NCI-H345 treated with DMSO at 0.1 percent for 48 hours (cell line): Measurements from ENCODE around the gene PROB1.
A peak's percentile ranks its signal among the peaks of the same experiment; 100 is the strongest.
"Not testable (repeated sequence)": the region's sequence is repeated elsewhere in the genome, so short reads cannot be mapped to it uniquely, and the experiment has no call there.

Experiments
- DNase-seq: peaks from one replicate; lab custom pipeline; 2025; ENCODE audit not compliant: unreplicated experiment; lab: John Stamatoyannopoulos, UW

PROB1 gene

GRCh38 chr5:139413963-139414362, 19.1 kb upstream of the PROB1 start:
- DNase-seq, result no peak

DNA sequence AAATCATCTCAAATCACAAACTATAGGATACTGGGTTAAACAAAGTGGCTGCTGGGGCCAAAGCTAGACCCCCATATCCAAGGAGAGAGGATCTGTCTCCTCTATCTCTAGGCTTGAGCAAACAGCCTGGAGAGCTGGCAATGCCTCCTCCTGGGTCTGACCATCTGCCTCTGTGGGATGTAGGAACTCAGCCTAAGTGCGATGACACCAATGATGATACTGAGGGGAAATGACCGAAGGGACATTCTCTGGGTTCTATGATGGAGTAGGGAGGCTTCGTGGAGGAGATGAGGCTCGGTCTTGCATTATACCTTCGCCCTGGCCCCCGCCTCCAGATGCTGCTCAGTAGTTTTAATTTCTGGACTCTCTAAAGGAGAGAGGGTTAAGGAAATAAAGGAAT, 18.2 kb upstream of the PROB1 start:
- DNase-seq, result no peak

DNA sequence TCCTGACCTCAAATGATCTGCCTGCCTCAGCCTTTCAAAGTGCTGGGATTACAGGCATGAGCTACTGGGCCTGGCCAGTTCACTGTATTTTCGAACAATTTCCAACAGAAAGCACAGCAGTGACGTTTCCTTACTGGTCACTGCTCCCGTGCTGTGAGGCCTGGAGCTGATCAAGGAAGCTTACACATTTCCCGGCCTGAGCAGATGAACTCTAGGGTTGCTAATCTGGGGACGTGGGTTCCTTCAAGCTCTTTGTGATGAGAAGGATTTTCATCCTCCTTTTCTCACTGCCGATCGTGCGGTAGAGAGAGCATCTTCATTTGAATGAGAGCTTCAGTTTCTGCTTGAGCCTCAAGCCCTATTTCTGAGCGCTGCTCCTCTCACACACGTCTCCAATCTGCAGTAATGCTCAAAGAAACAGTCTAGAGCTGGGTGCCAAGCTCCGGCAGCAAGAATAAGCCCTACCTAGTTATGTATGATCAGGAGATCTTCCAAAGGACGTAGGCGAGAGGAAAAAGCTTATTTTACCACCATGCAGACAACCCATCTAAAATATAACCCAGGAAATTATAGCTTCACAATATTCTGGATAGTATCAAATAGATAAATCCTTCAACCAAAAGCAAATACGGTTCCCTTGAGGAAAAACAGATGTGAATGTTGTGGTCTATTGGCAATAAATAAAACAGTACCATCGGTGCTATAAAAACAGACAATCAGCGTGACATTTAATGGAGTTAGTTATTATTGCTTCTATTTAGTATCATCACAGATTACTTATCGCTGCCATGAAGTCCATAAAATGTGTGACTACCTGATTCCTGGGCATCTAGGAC, 16.3 kb upstream of the PROB1 start:
- no peak for DNase-seq

DNA sequence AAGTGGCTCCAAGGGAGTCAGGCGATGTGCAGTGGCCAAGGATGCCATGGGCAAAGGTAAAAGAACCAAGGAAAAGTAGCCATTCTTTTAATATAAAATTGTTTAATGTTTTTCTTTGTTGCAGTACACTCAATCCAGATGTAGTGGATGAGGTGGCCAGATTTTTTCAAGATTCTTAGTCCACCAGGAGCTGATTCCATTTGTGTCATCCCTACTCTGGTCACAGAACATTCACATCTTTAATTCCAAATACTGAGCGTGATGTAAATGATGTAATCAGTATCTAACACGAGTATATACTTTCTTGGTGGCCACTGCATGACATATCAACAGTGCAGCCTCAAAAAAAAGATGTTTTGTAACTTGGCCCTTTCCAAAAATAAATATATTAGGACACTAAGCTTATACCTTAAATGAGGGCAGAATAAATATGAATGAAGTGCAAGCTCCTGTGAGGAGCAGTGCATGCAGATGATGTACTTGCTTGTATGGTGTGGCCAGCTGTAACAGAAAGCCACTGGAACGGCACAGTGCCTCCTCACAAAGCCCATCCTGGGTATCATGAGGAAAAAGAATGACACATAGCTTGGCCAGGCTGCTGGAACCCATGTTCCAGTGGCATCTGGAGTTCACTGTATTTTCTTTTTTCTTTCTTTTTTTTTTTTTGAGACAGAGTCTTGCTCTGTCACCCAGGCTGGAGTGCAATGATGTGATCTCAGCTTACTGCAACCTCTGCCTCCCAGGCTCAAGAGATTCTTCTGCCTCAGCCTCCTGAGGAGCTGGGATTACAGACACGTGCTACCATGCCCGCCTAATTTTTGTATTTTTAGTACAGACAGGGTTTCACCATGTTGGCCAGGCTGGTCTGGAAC, 15.5 kb upstream of the PROB1 start:
- DNase-seq, result no peak

- DNase-seq, result not testable (repeated sequence)
These were observed 14.2 kb upstream of the PROB1 start for GRCh38 chr5:139409116-139409515.

- no peak for DNase-seq
These were observed 13.3 kb upstream of the PROB1 start for GRCh38 chr5:139408191-139408590.

- DNase-seq, result no peak
These were observed 12.6 kb upstream of the PROB1 start for GRCh38 chr5:139407517-139407916.

DNA sequence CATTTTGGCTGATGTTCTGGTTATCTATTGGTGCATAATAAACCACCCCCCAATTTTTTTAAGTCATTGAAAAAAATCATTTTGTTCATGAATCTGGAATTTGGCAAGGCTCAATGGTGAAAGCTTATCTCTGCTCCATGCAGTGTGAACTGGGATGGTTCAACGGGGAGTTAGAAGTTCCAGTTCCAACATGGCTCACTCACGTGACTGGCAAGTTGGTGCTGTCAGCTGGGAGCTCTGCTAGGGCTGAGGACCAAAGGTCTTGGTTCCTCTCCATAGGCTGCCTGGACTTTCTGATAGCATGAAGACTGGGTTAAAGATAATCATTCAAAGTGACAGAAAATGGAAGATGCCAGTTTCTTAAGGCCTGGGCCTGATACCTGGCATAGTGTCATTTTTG, 12.1 kb upstream of the PROB1 start:
- DNase-seq, result no peak

GRCh38 chr5:139404484-139404840, 9.6 kb upstream of the PROB1 start:
- no peak for DNase-seq

DNA sequence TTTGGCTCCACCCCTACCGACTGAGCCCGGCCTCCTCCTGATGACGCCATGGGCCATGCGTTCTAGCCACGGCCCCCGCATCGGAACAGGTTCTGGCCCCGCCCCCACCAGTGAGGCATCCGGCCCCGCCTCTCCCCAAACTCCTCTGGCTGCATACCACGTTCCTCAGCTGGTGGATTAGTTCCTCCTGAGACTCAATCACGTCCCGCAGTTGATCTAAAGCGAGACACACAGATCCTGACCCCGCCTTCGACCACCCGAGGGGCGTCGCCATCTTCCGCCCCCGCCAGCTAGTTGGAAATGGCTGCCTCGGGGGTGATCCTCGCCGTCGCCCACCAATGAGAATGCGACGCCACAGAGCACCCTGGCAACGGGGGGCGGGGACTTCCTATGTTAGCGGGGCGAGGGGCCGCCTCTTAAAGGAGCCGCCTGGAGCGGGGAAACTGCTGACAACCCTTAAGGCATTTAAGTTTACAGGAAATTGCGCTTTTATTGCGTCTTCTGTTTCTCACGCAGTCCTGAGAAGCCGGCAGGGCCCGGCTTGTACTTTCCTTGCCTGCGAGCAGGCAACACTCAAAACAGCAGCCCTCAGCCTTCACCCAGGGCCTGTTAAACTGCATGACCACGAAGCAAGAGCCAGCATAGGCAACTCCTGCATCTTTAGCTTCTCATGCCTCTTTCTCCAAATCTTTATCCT, 9.0 kb upstream of the PROB1 start, which contains the start of gene SPATA24:
TSS of gene SPATA24 (minus strand) at position 303 of the 697 bp plus-strand sequence. CDS start at position 274, 29 bp downstream.
- DNase-seq, result peak; percentile 97

GRCh38 chr5:139403418-139403786, 8.5 kb upstream of the PROB1 start:
- DNase-seq, result no peak

- no peak for DNase-seq
These were observed 7.8 kb upstream of the PROB1 start for GRCh38 chr5:139402561-139403158.

DNA sequence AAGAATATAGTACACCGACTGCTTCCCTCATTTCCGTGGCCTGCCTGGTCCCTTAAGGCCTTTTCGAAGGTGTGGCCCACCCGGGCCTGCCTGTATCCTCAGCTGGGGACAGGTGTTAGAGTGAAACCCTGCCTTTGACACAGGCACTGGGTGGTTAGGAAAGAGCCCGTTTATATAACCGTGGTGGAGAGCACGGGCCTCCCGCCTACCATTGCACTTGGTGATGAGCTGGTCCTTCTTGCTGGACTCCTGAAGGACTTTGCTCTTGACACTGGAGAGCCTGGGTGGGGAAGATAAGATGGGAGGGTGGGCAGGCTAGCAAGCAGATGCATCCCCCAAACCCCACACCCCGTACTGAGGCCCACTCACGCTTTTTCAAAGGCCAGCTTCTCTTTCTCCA, 6.6 kb upstream of the PROB1 start:
- no peak for DNase-seq

DNA sequence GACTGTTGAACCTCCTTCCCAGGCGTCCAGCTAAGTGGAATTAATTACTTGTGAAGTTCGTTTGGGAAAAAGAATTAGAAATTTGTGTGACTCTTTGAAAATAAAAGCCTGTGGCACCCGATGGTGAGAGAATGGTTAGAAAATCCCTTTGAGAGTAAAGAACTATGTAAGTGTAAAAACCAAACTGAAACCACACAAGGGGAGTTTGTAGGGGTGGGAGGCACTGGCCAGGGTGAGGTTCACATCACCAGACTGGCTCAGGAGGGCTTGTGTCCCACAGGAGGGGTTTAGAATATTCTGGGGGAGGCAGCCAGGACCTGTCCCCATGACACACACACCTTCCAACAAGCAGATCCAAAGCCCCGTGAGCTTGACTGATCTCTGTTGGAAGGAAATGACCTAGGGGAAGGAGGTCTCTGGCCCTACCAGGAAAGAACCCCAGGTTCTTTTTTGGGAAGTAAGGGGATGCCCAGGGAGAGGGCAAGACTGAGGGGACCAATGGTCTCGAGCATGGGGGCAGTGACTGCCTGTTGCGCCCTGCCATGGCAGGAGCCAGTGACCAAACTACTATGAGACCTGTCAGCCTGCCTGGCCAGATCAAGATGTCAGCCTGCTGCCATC, 4.7 kb upstream of the PROB1 start:
- DNase-seq, result no peak

DNA sequence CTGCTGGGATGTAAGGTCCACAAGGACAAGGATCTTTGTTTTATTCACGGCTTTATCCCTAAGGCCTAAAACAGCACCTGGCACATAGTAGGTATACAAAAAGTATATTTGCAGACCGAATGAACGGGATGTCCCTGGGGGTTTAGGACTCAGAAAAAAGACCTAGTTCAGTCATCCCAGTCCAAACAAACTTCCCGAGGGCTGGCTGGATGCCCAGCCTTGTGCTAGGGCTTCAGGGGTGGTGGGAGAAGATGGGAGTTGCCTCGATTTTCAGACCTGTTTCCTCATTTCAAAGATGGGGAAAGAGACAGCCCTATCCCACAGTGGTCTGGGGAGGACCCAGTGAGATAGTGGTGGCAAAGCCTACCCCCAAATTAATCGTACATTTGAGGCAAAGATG, 3.0 kb upstream of the PROB1 start:
- DNase-seq, result no peak

GRCh38 chr5:139396691-139397090, 1.8 kb upstream of the PROB1 start:
- DNase-seq, result no peak

DNA sequence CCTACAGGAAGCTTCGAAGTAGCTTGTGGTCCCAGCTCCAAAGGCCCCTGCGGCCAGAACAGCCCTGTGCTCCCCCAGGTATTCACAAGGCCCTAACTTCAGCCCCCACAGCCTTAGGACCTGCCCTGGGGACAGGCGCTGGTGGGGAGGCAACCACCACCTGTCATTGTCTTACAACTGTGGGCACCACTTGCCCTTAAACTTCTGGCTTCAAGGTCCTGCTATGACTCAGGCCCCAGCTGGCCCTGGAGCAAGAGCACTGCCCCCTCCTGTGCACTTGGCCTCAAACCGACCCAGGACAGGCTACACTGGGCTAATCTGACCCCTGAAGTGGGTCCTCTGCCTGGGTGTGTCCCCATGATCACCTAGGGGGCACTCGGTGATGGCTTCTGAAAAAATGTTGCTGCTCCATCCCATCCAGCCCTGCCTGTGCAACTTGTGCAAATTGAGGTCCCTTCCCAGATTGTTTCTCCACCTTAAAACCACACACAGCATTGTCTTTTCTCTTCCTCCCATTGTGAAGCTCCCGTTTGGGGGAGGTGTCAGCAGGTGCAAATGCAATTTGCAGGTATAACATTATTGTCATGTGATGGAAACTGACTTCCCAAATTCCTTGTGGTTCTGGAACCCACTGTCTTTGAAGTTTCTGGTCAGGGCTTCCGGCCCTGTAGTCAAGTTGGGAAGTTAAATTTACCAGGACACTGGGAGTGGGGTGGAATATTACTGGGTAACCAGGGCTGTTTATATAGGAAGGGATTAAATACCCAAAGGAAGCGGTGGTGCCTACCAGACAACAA, 1.1 kb upstream of the PROB1 start:
- DNase-seq, result no peak

DNA sequence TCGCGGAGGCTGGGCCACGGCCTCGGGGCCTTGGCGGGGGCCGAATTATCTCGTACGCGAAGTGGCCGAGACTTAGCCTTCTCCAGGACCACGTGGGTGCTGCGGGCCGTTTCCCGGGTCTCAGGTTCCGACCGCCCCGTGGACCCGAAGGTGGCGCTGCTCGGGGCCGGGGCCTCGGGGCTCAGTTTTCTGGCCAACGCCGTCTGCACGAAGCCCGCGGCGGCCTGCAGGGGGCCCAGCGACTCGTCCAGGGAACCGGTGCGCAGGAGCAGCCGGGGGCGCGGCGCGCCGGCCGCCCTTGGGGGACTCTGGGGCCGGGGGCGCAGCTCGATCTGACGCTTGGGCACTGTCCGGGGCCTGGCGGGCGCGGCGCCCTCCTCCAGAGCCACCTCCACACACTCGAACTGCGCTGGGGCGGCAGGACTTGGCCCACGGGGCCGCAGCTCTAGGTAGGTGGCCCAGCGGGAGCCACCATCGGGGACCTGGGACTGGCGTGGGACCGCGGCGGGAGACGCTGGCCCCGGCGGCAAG, 716 bp downstream of the PROB1 start:
- no peak for DNase-seq

DNA sequence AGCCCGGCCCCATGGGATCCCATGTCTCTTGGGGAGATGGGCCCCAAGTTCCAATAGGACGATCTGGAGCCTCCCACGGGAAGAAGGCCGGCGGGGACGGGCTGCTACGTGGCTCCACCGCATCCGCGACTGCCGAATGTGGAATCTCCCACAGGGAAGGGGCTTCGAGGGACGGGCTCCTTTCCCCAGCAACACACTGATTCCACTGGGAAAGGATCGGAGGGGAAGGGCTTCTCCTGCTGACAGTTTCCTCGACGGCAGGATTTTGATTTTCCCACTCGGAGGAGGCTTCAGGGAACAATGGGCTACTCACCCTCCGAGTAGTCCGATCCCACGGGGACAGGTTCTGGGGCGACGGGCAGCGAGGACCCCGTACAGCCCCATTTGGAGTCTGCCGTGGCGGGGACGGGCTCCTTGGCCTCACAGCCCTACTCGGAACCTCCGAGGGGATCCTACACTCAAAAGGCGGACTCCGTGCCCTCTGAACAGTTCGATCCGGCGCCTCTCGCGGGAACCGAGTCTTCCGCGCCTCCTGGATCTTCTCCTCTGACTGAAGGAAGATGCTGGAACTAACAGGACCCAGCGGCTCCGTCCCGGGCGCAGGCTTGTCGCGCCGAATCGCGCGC, 1.3 kb downstream of the PROB1 start:
- no peak for DNase-seq
